CD4-positive, alpha-beta memory T cell (primary cell): ENCODE results near the gene NMNAT1. TPM values are rescaled to one million over a fixed set of nuclear protein-coding genes. Genes with fewer than 3 reads are reported as not detected.
"Not testable (repeated sequence)": the region's sequence is repeated elsewhere in the genome, so short reads cannot be mapped to it uniquely, and the experiment has no call there.

Source experiments
- CTCF ChIA-PET: fragments of 350-600 bp; sonication (Branson Sonifier 250); formaldehyde crosslinking; loops from one replicate; lab custom pipeline; 2021; ENCODE audit warnings: inconsistent platforms; ENCODE audit not compliant: partially characterized antibody; lab: Charles Lee
- POLR2A ChIA-PET: fragments of 350-600 bp; sonication (Branson Sonifier 250); formaldehyde crosslinking; loops from one replicate; lab custom pipeline; 2021; ENCODE audit not compliant: partially characterized antibody; lab: Charles Lee
- DNase-seq, 5 donors: peaks; one replicate each; pipeline versions ENCODE4 v3.0.0 to v3.0.0-alpha.2; 2020 to 2022; ENCODE audit warnings: mixed read lengths in 1 of 5
- H3K27ac ChIP-seq: one replicate; pipeline ENCODE4 v1.7.0; 2013; ENCODE audit warnings: low read depth, low read length
- H3K27me3 ChIP-seq: 2 replicates; pipeline ENCODE4 v1.7.0; 2013; ENCODE audit warnings: mild to moderate bottlenecking, low read length, moderate library complexity; ENCODE audit not compliant: insufficient read depth
- H3K36me3 ChIP-seq: 2 replicates; pipeline ENCODE4 v1.7.0; 2013; ENCODE audit warnings: mild to moderate bottlenecking, low read length, moderate library complexity; ENCODE audit not compliant: insufficient read depth
- H3K4me1 ChIP-seq: 2 replicates; pipeline ENCODE4 v1.7.0; 2013; ENCODE audit warnings: mild to moderate bottlenecking, low read length, moderate library complexity; ENCODE audit not compliant: insufficient read depth
- H3K4me3 ChIP-seq, 2 donors: one replicate each; pipeline ENCODE4 v1.7.0; 2013; ENCODE audit warnings: low read length in 2 of 2, mild to moderate bottlenecking in 1 of 2
- H3K9me3 ChIP-seq, 2 donors: one replicate each; pipeline ENCODE4 v1.7.0; 2013; ENCODE audit warnings: low read length in 2 of 2, control low read depth in 1 of 2; ENCODE audit not compliant: control insufficient read depth in 1 of 2
- H3K27ac Mint-ChIP-seq, 7 donors: one replicate each; pipeline ENCODE4 v1.8.0; 2020 to 2021; ENCODE audit warnings: mixed read lengths in 7 of 7, mild to moderate bottlenecking in 6 of 7, inconsistent platforms in 3 of 7, moderate library complexity in 3 of 7
- H3K27me3 Mint-ChIP-seq, 2 donors: one replicate each; pipeline ENCODE4 v1.8.0; 2020 to 2021; ENCODE audit warnings: mixed read lengths in 2 of 2
- H3K36me3 Mint-ChIP-seq, 2 donors: one replicate each; pipeline ENCODE4 v1.8.0; 2020 to 2021; ENCODE audit warnings: mixed read lengths in 2 of 2, inconsistent platforms in 1 of 2, mild to moderate bottlenecking in 1 of 2
- H3K4me1 Mint-ChIP-seq, 4 donors: one replicate each; pipeline ENCODE4 v1.8.0; 2020 to 2021; ENCODE audit warnings: mixed read lengths in 4 of 4, mild to moderate bottlenecking in 1 of 4
- H3K4me3 Mint-ChIP-seq, 8 donors: one replicate each; pipeline ENCODE4 v1.8.0; 2020 to 2021; ENCODE audit warnings: mixed read lengths in 8 of 8, mild to moderate bottlenecking in 7 of 8, moderate library complexity in 6 of 8, inconsistent platforms in 3 of 8
- H3K9me3 Mint-ChIP-seq, 8 donors: one replicate each; pipeline ENCODE4 v1.8.0; 2020 to 2021; ENCODE audit warnings: mixed read lengths in 8 of 8, mild to moderate bottlenecking in 5 of 8, inconsistent platforms in 3 of 8, moderate library complexity in 1 of 8
- intact Hi-C: fragments of 100-400 bp; cut with micrococcal nuclease; formaldehyde crosslinking; loops from one replicate; pipeline ENCODE4 v1.15.1; 2023
- polyA plus RNA-seq, 2 donors: library from polyadenylated mRNA; unstranded; fragments of 300-500 nt; fragmentation: Illumina TruSeq; gene quantifications; one replicate each; pipeline ENCODE4 v1.2.3, GENCODE V29; 2021
- total RNA-seq, 2 experiments: library from RNA; stranded (reverse); gene quantifications; one replicate each; pipeline ENCODE4 v1.2.3, GENCODE V29; 2021

NMNAT1 gene
- total and polyA plus RNA-seq, 4 experiments from 2014 or later, result 0.57 to 6.7 (median 6.2) TPM

GRCh38 chr1:10014016-10014415 lies 70.7 kb downstream of the NMNAT1 start:
- peaks cover 0 to 4% (median 0%) of the 10 kb centered on the region in 4 donors for H3K4me1 Mint-ChIP-seq
- Histone ChIP-seq H3K4me1 (no peaks in the 10 kb centered on the region), H3K9me3 (no peaks in the 10 kb centered on the region), H3K27ac (no peak overlapping the region), H3K4me3 (no peak overlapping the region), H3K27me3 (no peaks in the 10 kb centered on the region), H3K36me3 (no peaks in the 10 kb centered on the region)
- no peaks in the 10 kb centered on the region for H3K9me3 Mint-ChIP-seq
- CTCF ChIA-PET, result no interaction called here
- no peaks in the 10 kb centered on the region for H3K36me3 Mint-ChIP-seq
- no peak for DNase-seq
- no peak overlapping the region for H3K4me3 Mint-ChIP-seq
- POLR2A ChIA-PET, result no interaction called here
- intact Hi-C loops, result no loop called here
- peak overlapping the region in 1 of 7 donors; percentile 51 for H3K27ac Mint-ChIP-seq
- peaks cover 0 to 3% of the 10 kb centered on the region in 2 donors for H3K27me3 Mint-ChIP-seq

GRCh38 chr1:10019561-10019960 lies 76.3 kb downstream of the NMNAT1 start:
- H3K4me3 Mint-ChIP-seq, result no peak overlapping the region
- no peak overlapping the region for H3K27ac ChIP-seq
- no peak overlapping the region for H3K27ac Mint-ChIP-seq
- peaks cover 0 to 4% (median 0%) of the 10 kb centered on the region in 4 donors for H3K4me1 Mint-ChIP-seq
- no peak for DNase-seq
- peaks cover 0 to 3% of the 10 kb centered on the region in 2 donors for H3K27me3 Mint-ChIP-seq
- no peaks in the 10 kb centered on the region for H3K36me3 Mint-ChIP-seq
- H3K9me3 ChIP-seq, result no peaks in the 10 kb centered on the region
- H3K27me3 ChIP-seq, result no peaks in the 10 kb centered on the region
- H3K4me1 ChIP-seq, result no peaks in the 10 kb centered on the region
- H3K4me3 ChIP-seq, result no peak overlapping the region
- intact Hi-C loops, result no loop called here
- POLR2A ChIA-PET, result no interaction called here
- CTCF ChIA-PET, result no interaction called here
- no peaks in the 10 kb centered on the region for H3K36me3 ChIP-seq
- H3K9me3 Mint-ChIP-seq, result no peaks in the 10 kb centered on the region

- DNase-seq, result no peak
- no peaks in the 10 kb centered on the region for H3K27me3 ChIP-seq
- Mint-ChIP-seq H3K27me3 (peaks cover 0 to 3% of the 10 kb centered on the region in 2 donors), H3K4me1 (peaks cover 0 to 4% (median 0%) of the 10 kb centered on the region in 4 donors), H3K36me3 (no peaks in the 10 kb centered on the region), H3K4me3 (no peak overlapping the region), H3K27ac (no peak overlapping the region), H3K9me3 (no peaks in the 10 kb centered on the region)
- ChIA-PET POLR2A (no interaction called here), CTCF (no interaction called here)
- no peak overlapping the region for H3K27ac ChIP-seq
- intact Hi-C loops, result no loop called here
- H3K4me1 ChIP-seq, result no peaks in the 10 kb centered on the region
- no peaks in the 10 kb centered on the region for H3K36me3 ChIP-seq
- H3K4me3 ChIP-seq, result no peak overlapping the region
- no peaks in the 10 kb centered on the region for H3K9me3 ChIP-seq
These were observed 76.8 kb downstream of the NMNAT1 start for GRCh38 chr1:10020086-10020485.

GRCh38 chr1:10020678-10021077 lies 77.4 kb downstream of the NMNAT1 start:
- H3K27me3 Mint-ChIP-seq, H3K9me3 ChIP-seq, intact Hi-C loops, DNase-seq, H3K4me1 Mint-ChIP-seq, H3K4me3 Mint-ChIP-seq, H3K27ac ChIP-seq, H3K27me3 ChIP-seq, H3K36me3 Mint-ChIP-seq, H3K4me3 ChIP-seq, H3K9me3 Mint-ChIP-seq, POLR2A ChIA-PET, H3K36me3 ChIP-seq, H3K27ac Mint-ChIP-seq, H3K4me1 ChIP-seq, CTCF ChIA-PET: not testable (repeated sequence)

GRCh38 chr1:10021992-10022391 lies 78.7 kb downstream of the NMNAT1 start:
- H3K27me3 Mint-ChIP-seq, intact Hi-C loops, H3K27me3 ChIP-seq, H3K27ac ChIP-seq, CTCF ChIA-PET, H3K9me3 ChIP-seq, POLR2A ChIA-PET, H3K9me3 Mint-ChIP-seq, H3K4me1 Mint-ChIP-seq, H3K27ac Mint-ChIP-seq, H3K4me3 ChIP-seq, H3K36me3 Mint-ChIP-seq, H3K36me3 ChIP-seq, H3K4me1 ChIP-seq, DNase-seq, H3K4me3 Mint-ChIP-seq: not testable (repeated sequence)

- intact Hi-C loops, result no loop called here
- ChIA-PET CTCF (no interaction called here), POLR2A (no interaction called here)
- Mint-ChIP-seq H3K4me1 (peaks cover 0 to 3% (median 0%) of the 10 kb centered on the region in 4 donors), H3K27ac (no peak overlapping the region), H3K36me3 (no peaks in the 10 kb centered on the region), H3K9me3 (no peaks in the 10 kb centered on the region), H3K4me3 (no peak overlapping the region), H3K27me3 (peaks cover 0 to 1% of the 10 kb centered on the region in 2 donors)
- Histone ChIP-seq H3K27ac (no peak overlapping the region), H3K4me3 (no peak overlapping the region), H3K36me3 (no peaks in the 10 kb centered on the region), H3K4me1 (no peaks in the 10 kb centered on the region), H3K9me3 (no peaks in the 10 kb centered on the region), H3K27me3 (no peaks in the 10 kb centered on the region)
- no peak for DNase-seq
These were observed 79.4 kb downstream of the NMNAT1 start for GRCh38 chr1:10022656-10023055.

- H3K27me3 Mint-ChIP-seq, result peaks cover 0 to 1% of the 10 kb centered on the region in 2 donors
- Histone ChIP-seq H3K4me1 (no peaks in the 10 kb centered on the region), H3K36me3 (no peaks in the 10 kb centered on the region), H3K27me3 (no peaks in the 10 kb centered on the region), H3K4me3 (no peak overlapping the region), H3K27ac (no peak overlapping the region), H3K9me3 (no peaks in the 10 kb centered on the region)
- intact Hi-C loops, result no loop called here
- H3K4me3 Mint-ChIP-seq, result no peak overlapping the region
- no peaks in the 10 kb centered on the region for H3K36me3 Mint-ChIP-seq
- H3K9me3 Mint-ChIP-seq, result no peaks in the 10 kb centered on the region
- ChIA-PET CTCF (no interaction called here), POLR2A (no interaction called here)
- H3K4me1 Mint-ChIP-seq, result no peaks in the 10 kb centered on the region
- no peak overlapping the region for H3K27ac Mint-ChIP-seq
- DNase-seq, result no peak
These were observed 82.1 kb downstream of the NMNAT1 start for GRCh38 chr1:10025354-10025753.

- Histone ChIP-seq H3K9me3 (no peaks in the 10 kb centered on the region), H3K27ac (no peak overlapping the region), H3K4me1 (no peaks in the 10 kb centered on the region), H3K36me3 (no peaks in the 10 kb centered on the region), H3K4me3 (no peak overlapping the region), H3K27me3 (no peaks in the 10 kb centered on the region)
- ChIA-PET CTCF (no interaction called here), POLR2A (no interaction called here)
- Mint-ChIP-seq H3K27me3 (peaks cover 0 to 1% of the 10 kb centered on the region in 2 donors), H3K36me3 (no peaks in the 10 kb centered on the region), H3K27ac (no peak overlapping the region), H3K4me3 (no peak overlapping the region), H3K9me3 (no peaks in the 10 kb centered on the region), H3K4me1 (peaks cover 0 to 2% (median under 1%) of the 10 kb centered on the region in 4 donors)
- no peak for DNase-seq
- intact Hi-C loops, result no loop called here
These were observed 83.8 kb downstream of the NMNAT1 start for GRCh38 chr1:10027027-10027426.
